ENCODE measurements around the gene DCDC1.

- no peak for TF ChIP-seq CTCF (IDR thresholded peaks at IDR 0.05)
- no peak for TF ChIP-seq REST (IDR thresholded peaks at IDR 0.05; ENCODE audit: insufficient read depth in 1 of 2, low read depth in 2 of 2, low read length in 1 of 2)
Measured at GRCh38 chr11:31069447-31070205, 299.9 kb downstream of the DCDC1 start.

All from Panc1 (cell line).